ENCODE data around the gene CDX2. TPM values are rescaled to one million over a fixed set of nuclear protein-coding genes. Genes with fewer than 3 reads are reported as not detected.

Gene CDX2
- total and polyA plus RNA-seq, 3 experiments from 2014 or later = not detected

DNA sequence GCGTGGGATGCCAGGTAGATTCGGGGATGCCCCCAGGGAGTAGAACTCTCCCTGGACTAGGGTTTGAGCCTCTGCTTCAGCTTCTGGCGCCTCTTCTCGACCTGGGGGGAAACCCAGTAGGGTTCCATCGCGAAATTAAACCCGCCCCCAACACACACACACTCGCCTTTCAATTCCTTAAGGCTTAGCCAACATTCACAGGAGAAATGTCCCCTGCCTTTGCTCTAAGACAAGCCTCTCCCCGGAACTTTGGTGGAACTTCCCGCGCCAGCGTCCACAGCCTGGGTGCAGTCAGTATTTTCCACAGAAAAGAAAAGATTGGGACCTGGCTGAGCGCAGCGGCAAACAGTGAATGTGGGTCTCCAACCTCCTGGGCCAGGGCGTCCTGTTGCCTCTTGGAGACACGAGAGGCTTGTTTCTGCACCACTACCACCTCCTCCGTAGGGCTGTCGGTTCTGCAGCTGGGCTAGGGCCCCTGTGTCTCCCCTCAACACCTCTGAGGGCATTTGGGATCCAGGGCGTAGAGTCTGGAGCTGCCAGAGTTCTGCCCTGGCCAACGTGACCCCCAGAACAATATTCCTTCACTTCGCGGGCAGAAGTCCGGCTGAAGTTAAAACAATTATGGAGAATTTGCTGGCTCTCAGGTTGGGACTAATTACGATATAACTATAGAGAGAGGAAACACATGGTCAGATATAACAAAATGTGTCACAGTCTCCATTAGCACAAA, 46.1 kb downstream of the CDX2 start:
- H3K4me3 Mint-ChIP-seq = no peak overlapping the region
- H3K4me1 Mint-ChIP-seq = peaks cover 38 to 56% (median 39%) of the 10 kb centered on the region in 3 donors
- H3K27me3 ChIP-seq (ENCODE audit: insufficient read depth, low read length, poor library complexity, severe bottlenecking) = peaks cover 54% of the 10 kb centered on the region
- no peaks in the 10 kb centered on the region for H3K36me3 ChIP-seq (ENCODE audit: insufficient read depth, low read length)
- no peak overlapping the region for H3K4me3 ChIP-seq (ENCODE audit: low read length)
- H3K9me3 Mint-ChIP-seq = peaks cover 0 to 2% (median 0%) of the 10 kb centered on the region in 5 donors
- ChIA-PET POLR2A (no interaction called here), CTCF (no interaction called here)
- no peak overlapping the region for H3K27ac Mint-ChIP-seq
- peaks cover 16% of the 10 kb centered on the region for H3K4me1 ChIP-seq (ENCODE audit: insufficient read depth, low read length)
- no peaks in the 10 kb centered on the region for H3K36me3 Mint-ChIP-seq
- no peak for DNase-seq
- H3K9me3 ChIP-seq (ENCODE audit: low read length) = no peaks in the 10 kb centered on the region
- no peak overlapping the region for H3K27ac ChIP-seq (ENCODE audit: low read depth, low read length)
- H3K27me3 Mint-ChIP-seq = peaks cover 71 to 77% of the 10 kb centered on the region in 2 donors

DNA sequence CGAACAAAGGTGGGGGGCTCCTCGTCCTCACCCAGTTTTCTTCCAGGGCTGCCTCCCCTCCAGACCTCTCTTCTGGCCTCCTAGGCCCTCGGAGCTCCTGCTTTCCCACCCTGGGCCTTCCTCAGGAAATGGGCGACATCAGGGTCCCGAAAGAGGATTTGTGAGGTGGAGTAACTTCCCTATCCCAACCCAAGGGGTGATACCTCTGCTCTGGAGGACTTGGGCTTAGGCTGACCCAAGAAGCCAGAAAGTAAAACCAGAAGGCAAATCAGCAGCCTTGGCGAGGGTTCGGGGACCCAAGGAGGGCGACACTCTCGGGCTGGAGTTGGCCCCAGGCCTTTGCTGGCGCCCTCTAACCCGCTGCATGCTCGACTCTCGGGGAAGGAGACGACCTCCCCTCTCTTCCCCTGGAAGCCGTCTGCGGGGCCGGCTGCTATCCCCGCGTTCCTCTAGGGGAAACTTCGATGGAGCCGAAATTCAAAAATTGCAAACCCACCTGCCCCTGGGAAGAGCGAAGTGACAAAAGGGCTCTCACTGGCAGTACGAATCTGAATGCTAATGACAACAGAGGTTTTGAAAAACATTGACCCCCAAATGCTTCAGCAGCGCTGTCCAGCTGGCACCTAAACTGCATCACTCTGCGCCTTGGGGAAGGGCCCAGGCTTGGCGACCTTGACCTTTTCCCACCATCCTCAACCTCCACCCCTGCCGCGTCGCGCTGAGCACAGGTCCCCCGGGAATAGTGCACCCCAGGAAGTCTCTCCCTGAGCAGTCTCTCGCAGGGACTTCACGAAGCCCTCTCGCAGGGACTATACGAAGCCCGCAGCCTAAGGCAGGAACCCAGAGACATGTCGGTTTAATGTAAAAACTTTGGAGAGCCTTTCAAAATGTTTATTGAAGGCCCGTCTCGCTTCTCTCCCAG, 46.9 kb downstream of the CDX2 start:
- peaks cover 16% of the 10 kb centered on the region for H3K4me1 ChIP-seq (ENCODE audit: insufficient read depth, low read length)
- CTCF ChIA-PET = no interaction called here
- POLR2A ChIA-PET = no interaction called here

GRCh38 chr13:27921421-27921960, 47.6 kb downstream of the CDX2 start:
- Histone ChIP-seq H3K36me3 (ENCODE audit: insufficient read depth, low read length) (no peaks in the 10 kb centered on the region), H3K27ac (ENCODE audit: low read depth, low read length) (no peak overlapping the region), H3K9me3 (ENCODE audit: low read length) (no peaks in the 10 kb centered on the region), H3K27me3 (ENCODE audit: insufficient read depth, low read length, poor library complexity, severe bottlenecking) (peaks cover 52% of the 10 kb centered on the region), H3K4me1 (ENCODE audit: insufficient read depth, low read length) (peaks cover 13% of the 10 kb centered on the region), H3K4me3 (ENCODE audit: low read length) (no peak overlapping the region)
- DNase-seq = no peak
- CTCF ChIA-PET = no interaction called here
- POLR2A ChIA-PET = no interaction called here
- no peak overlapping the region for H3K27ac Mint-ChIP-seq
- peaks cover 36 to 54% (median 40%) of the 10 kb centered on the region in 3 donors for H3K4me1 Mint-ChIP-seq
- H3K27me3 Mint-ChIP-seq = peaks cover 75% of the 10 kb centered on the region in 2 donors
- peak overlapping the region in 4 of 7 donors; percentile 24 to 78 (median 68) for H3K4me3 Mint-ChIP-seq
- H3K36me3 Mint-ChIP-seq = no peaks in the 10 kb centered on the region
- peaks cover 0 to 4% (median 0%) of the 10 kb centered on the region in 5 donors for H3K9me3 Mint-ChIP-seq

More for the DNA sequence above, 46.9 kb downstream of the CDX2 start:
- Mint-ChIP-seq H3K36me3 (no peaks in the 10 kb centered on the region), H3K9me3 (peaks cover 0 to 4% (median 0%) of the 10 kb centered on the region in 5 donors), H3K4me3 (peak overlapping the region in 1 of 7 donors; percentile 24), H3K27ac (no peak overlapping the region), H3K4me1 (peaks cover 39 to 56% (median 44%) of the 10 kb centered on the region in 3 donors), H3K27me3 (peaks cover 75 to 77% of the 10 kb centered on the region in 2 donors)
- no peak overlapping the region for H3K4me3 ChIP-seq (ENCODE audit: low read length)
- H3K27ac ChIP-seq (ENCODE audit: low read depth, low read length) = no peak overlapping the region
- H3K27me3 ChIP-seq (ENCODE audit: insufficient read depth, low read length, poor library complexity, severe bottlenecking) = peaks cover 58% of the 10 kb centered on the region
- no peak for DNase-seq
- no peaks in the 10 kb centered on the region for H3K36me3 ChIP-seq (ENCODE audit: insufficient read depth, low read length)
- no peaks in the 10 kb centered on the region for H3K9me3 ChIP-seq (ENCODE audit: low read length)

- Mint-ChIP-seq H3K36me3 (no peaks in the 10 kb centered on the region), H3K4me1 (peaks cover 34 to 50% (median 39%) of the 10 kb centered on the region in 3 donors), H3K9me3 (peaks cover 0 to 4% (median 0%) of the 10 kb centered on the region in 5 donors), H3K4me3 (peak overlapping the region in 6 of 7 donors; percentile 64 to 83 (median 66)), H3K27me3 (peaks cover 71 to 73% of the 10 kb centered on the region in 2 donors), H3K27ac (peak overlapping the region in 1 of 8 donors; percentile 29)
- ChIA-PET POLR2A (no interaction called here), CTCF (no interaction called here)
- DNase-seq = no peak
- Histone ChIP-seq H3K27ac (ENCODE audit: low read depth, low read length) (no peak overlapping the region), H3K4me1 (ENCODE audit: insufficient read depth, low read length) (peaks cover 13% of the 10 kb centered on the region), H3K9me3 (ENCODE audit: low read length) (no peaks in the 10 kb centered on the region), H3K27me3 (ENCODE audit: insufficient read depth, low read length, poor library complexity, severe bottlenecking) (peaks cover 52% of the 10 kb centered on the region), H3K36me3 (ENCODE audit: insufficient read depth, low read length) (no peaks in the 10 kb centered on the region), H3K4me3 (ENCODE audit: low read length) (no peak overlapping the region)
These were observed 48.3 kb downstream of the CDX2 start for GRCh38 chr13:27920677-27921420.

DNA sequence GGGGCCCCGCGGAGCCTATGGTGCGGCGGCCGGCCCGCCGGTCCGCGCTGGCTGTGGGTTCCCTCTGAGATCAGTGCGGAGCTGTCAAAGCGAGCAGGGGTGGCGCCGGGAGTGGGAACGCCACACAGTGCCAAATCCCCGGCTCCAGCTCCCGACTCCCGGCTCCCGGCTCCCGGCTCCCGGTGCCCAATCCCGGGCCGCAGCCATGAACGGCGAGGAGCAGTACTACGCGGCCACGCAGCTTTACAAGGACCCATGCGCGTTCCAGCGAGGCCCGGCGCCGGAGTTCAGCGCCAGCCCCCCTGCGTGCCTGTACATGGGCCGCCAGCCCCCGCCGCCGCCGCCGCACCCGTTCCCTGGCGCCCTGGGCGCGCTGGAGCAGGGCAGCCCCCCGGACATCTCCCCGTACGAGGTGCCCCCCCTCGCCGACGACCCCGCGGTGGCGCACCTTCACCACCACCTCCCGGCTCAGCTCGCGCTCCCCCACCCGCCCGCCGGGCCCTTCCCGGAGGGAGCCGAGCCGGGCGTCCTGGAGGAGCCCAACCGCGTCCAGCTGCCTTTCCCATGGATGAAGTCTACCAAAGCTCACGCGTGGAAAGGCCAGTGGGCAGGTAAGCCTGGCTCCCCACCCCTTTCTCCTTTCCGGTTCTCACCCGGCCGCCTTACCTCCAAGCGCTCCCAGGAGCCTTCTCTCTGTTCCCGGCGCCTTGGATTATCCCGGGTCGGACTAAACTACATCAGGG, 49.0 kb downstream of the CDX2 start, which contains the start of gene PDX1:
Gene PDX1 (plus strand): TSS at position 67 of the 743 bp plus-strand sequence. CDS start 139 bp downstream, at position 206.
- peak within 1 kb of the TSS in 1 of 8 donors; percentile 29 for H3K27ac Mint-ChIP-seq
- peaks cover 51% of the 10 kb centered on the region for H3K27me3 ChIP-seq (ENCODE audit: insufficient read depth, low read length, poor library complexity, severe bottlenecking)

DNA sequence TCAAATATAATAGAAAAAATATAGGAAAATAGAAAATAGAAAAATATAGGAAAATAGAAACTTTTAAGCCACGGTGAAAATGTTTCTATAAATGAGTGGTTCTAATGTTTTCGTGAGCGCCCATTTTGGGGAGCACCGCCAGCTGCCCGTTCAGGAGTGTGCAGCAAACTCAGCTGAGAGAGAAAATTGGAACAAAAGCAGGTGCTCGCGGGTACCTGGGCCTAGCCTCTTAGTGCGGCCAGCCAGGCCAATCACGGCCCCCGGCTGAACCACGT, 49.5 kb downstream of the CDX2 start:
- H3K27me3 Mint-ChIP-seq = peaks cover 74 to 75% of the 10 kb centered on the region in 2 donors
- no peaks in the 10 kb centered on the region for H3K36me3 Mint-ChIP-seq
- H3K9me3 Mint-ChIP-seq = peaks cover 0 to 4% (median 0%) of the 10 kb centered on the region in 5 donors
- Histone ChIP-seq H3K36me3 (ENCODE audit: insufficient read depth, low read length) (no peaks in the 10 kb centered on the region), H3K4me1 (ENCODE audit: insufficient read depth, low read length) (peaks cover 13% of the 10 kb centered on the region), H3K27ac (ENCODE audit: low read depth, low read length) (no peak overlapping the region), H3K27me3 (ENCODE audit: insufficient read depth, low read length, poor library complexity, severe bottlenecking) (peaks cover 48% of the 10 kb centered on the region), H3K9me3 (ENCODE audit: low read length) (no peaks in the 10 kb centered on the region), H3K4me3 (ENCODE audit: low read length) (no peak overlapping the region)
- no peak for DNase-seq
- H3K27ac Mint-ChIP-seq = no peak overlapping the region
- ChIA-PET CTCF (no interaction called here), POLR2A (no interaction called here)
- peaks cover 34 to 45% (median 39%) of the 10 kb centered on the region in 3 donors for H3K4me1 Mint-ChIP-seq
- H3K4me3 Mint-ChIP-seq = peak overlapping the region in 2 of 7 donors; percentile 28 to 52

More for the DNA sequence above, 49.0 kb downstream of the CDX2 start, which contains the start of gene PDX1:
- peaks cover 73 to 76% of the 10 kb centered on the region in 2 donors for H3K27me3 Mint-ChIP-seq
- ChIA-PET POLR2A (no interaction called here), CTCF (no interaction called here)
- Histone ChIP-seq H3K9me3 (ENCODE audit: low read length) (no peaks in the 10 kb centered on the region), H3K36me3 (ENCODE audit: insufficient read depth, low read length) (no peaks in the 10 kb centered on the region), H3K27ac (ENCODE audit: low read depth, low read length) (no peak within 1 kb of the TSS), H3K4me3 (ENCODE audit: low read length) (no peak within 1 kb of the TSS), H3K4me1 (ENCODE audit: insufficient read depth, low read length) (peaks cover 13% of the 10 kb centered on the region)
- no peak for DNase-seq
- peaks cover 0 to 4% (median 0%) of the 10 kb centered on the region in 5 donors for H3K9me3 Mint-ChIP-seq
- no peaks in the 10 kb centered on the region for H3K36me3 Mint-ChIP-seq
- peak within 1 kb of the TSS in 6 of 7 donors; percentile 64 to 83 (median 66) for H3K4me3 Mint-ChIP-seq
- peaks cover 34 to 45% (median 39%) of the 10 kb centered on the region in 3 donors for H3K4me1 Mint-ChIP-seq

Data from CD8-positive, alpha-beta memory T cell (primary cell).